Endodermal cell (in vitro differentiated cells): Measurements from ENCODE around the gene UGT1A4. TPM values are rescaled to one million over a fixed set of nuclear protein-coding genes. Genes with fewer than 3 reads are reported as not detected.

Experiments used
- DNase-seq: peaks from one replicate; pipeline ENCODE4 v3.0.0-alpha.2; 2017
- H3K27ac ChIP-seq: 2 replicates; pipeline ENCODE4 v1.5.1; 2013; ENCODE audit warnings: mild to moderate bottlenecking, low read depth, low read length, moderate library complexity
- H3K27me3 ChIP-seq: 2 replicates; pipeline ENCODE4 v1.6.1; 2013; ENCODE audit warnings: mild to moderate bottlenecking, low read length, moderate library complexity; ENCODE audit not compliant: insufficient read depth, control insufficient read depth, poor library complexity, severe bottlenecking
- H3K36me3 ChIP-seq: 2 replicates; pipeline ENCODE4 v1.7.0; 2013; ENCODE audit warnings: mild to moderate bottlenecking, low read length, moderate library complexity; ENCODE audit not compliant: control insufficient read depth, insufficient read depth
- H3K4me1 ChIP-seq: one replicate; pipeline ENCODE4 v1.7.0; 2013; ENCODE audit warnings: low read length; ENCODE audit not compliant: control insufficient read depth, insufficient read depth
- H3K4me3 ChIP-seq: 2 replicates; pipeline ENCODE4 v1.5.1; 2013; ENCODE audit warnings: mild to moderate bottlenecking, low read length, moderate library complexity
- H3K9ac ChIP-seq: 2 replicates; pipeline ENCODE4 v1.6.1; 2013; ENCODE audit warnings: mild to moderate bottlenecking, low read length, moderate library complexity; ENCODE audit not compliant: poor library complexity, severe bottlenecking; ENCODE audit errors: extremely low read depth
- H3K9me3 ChIP-seq: 2 replicates; pipeline ENCODE4 v1.6.1; 2013; ENCODE audit warnings: mild to moderate bottlenecking, low read length, moderate library complexity; ENCODE audit not compliant: control insufficient read depth
- H3K27ac Mint-ChIP-seq: 2 replicates; pipeline ENCODE4 v1.8.0; 2020; ENCODE audit warnings: mixed read lengths
- H3K27me3 Mint-ChIP-seq: 2 replicates; pipeline ENCODE4 v1.8.0; 2021; ENCODE audit warnings: mild to moderate bottlenecking, mixed read lengths; ENCODE audit not compliant: insufficient read depth
- H3K36me3 Mint-ChIP-seq: 2 replicates; pipeline ENCODE4 v1.8.0; 2020; ENCODE audit warnings: low read depth, mixed read lengths
- H3K4me1 Mint-ChIP-seq: 2 replicates; pipeline ENCODE4 v1.8.0; 2020; ENCODE audit warnings: mixed read lengths
- H3K4me3 Mint-ChIP-seq: 2 replicates; pipeline ENCODE4 v1.8.0; 2020; ENCODE audit warnings: mild to moderate bottlenecking, moderate library complexity, mixed read lengths
- H3K9me3 Mint-ChIP-seq: 2 replicates; pipeline ENCODE4 v1.8.0; 2020; ENCODE audit warnings: mild to moderate bottlenecking, mixed read lengths
- WGBS, 2 experiments: methylation state at CpG; one replicate each; pipeline versions ENCODE4 v1.1.5 to v1.1.7; 2013; ENCODE audit warnings: missing lambda C conversion rate in 2 of 2, mixed read lengths in 1 of 2; ENCODE audit not compliant: insufficient coverage in 1 of 2, insufficient read length in 1 of 2; 5-methylcytosine and 5-hydroxymethylcytosine counted together
- total RNA-seq, 2 donors: library from RNA; stranded (reverse); fragmentation: NEBNext Ultra II Directional in 1 of 2; extraction: Animal tissue kit (Norgen Biotek cat#: 25700) in 1 of 2; gene quantifications; 2 replicates in 1 of 2; 3 replicates in 1 of 2; pipeline ENCODE4 v1.2.1, GENCODE V29; 2021
- TF ChIP-seq, protein P1 (sequence below): fragments of 200-600 bp; sonication (generic); conservative IDR thresholded peaks from 2 replicates; pipeline ENCODE4 v1.5.0; 2021; ENCODE audit warnings: antibody characterized with exemption, mild to moderate bottlenecking

Gene UGT1A4
- total RNA-seq, 2 donors from 2014 or later: not detected

GRCh38 chr2:233681521-233682099, 36.9 kb upstream of the UGT1A4 start, which contains the start of gene UGT1A7:
TSS of gene UGT1A7 (plus strand) at chr2:233681901. CDS start at chr2:233681938, 37 bp downstream.
- Histone ChIP-seq H3K36me3 (no peaks in the 10 kb centered on the region), H3K9ac (no peak within 1 kb of the TSS), H3K27me3 (peaks cover 9% of the 10 kb centered on the region), H3K4me1 (no peaks in the 10 kb centered on the region), H3K4me3 (no peak within 1 kb of the TSS), H3K9me3 (no peaks in the 10 kb centered on the region), H3K27ac (no peak within 1 kb of the TSS)
- H3K9me3 Mint-ChIP-seq: no peaks in the 10 kb centered on the region
- no peaks in the 10 kb centered on the region for H3K4me1 Mint-ChIP-seq
- 74 to 77% methylated on average over 3 to 5 of the region's 5 CpGs for WGBS, 2 experiments
- no peaks in the 10 kb centered on the region for H3K36me3 Mint-ChIP-seq
- H3K4me3 Mint-ChIP-seq: no peak within 1 kb of the TSS
- no peak within 1 kb of the TSS for H3K27ac Mint-ChIP-seq
- TF ChIP-seq, protein P1, sequence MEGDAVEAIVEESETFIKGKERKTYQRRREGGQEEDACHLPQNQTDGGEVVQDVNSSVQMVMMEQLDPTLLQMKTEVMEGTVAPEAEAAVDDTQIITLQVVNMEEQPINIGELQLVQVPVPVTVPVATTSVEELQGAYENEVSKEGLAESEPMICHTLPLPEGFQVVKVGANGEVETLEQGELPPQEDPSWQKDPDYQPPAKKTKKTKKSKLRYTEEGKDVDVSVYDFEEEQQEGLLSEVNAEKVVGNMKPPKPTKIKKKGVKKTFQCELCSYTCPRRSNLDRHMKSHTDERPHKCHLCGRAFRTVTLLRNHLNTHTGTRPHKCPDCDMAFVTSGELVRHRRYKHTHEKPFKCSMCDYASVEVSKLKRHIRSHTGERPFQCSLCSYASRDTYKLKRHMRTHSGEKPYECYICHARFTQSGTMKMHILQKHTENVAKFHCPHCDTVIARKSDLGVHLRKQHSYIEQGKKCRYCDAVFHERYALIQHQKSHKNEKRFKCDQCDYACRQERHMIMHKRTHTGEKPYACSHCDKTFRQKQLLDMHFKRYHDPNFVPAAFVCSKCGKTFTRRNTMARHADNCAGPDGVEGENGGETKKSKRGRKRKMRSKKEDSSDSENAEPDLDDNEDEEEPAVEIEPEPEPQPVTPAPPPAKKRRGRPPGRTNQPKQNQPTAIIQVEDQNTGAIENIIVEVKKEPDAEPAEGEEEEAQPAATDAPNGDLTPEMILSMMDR: no peak
- no peak for DNase-seq
- H3K27me3 Mint-ChIP-seq: peaks cover 7% of the 10 kb centered on the region

GRCh38 chr2:233684640-233685039, 33.9 kb upstream of the UGT1A4 start:
- no peak for DNase-seq
- TF ChIP-seq, protein P1: no peak
- WGBS, 2 experiments: 63 to 88% methylated on average over 1 of the region's 1 CpG

GRCh38 chr2:233686928-233687327, 31.6 kb upstream of the UGT1A4 start:
- Mint-ChIP-seq H3K27ac (no peak overlapping the region), H3K4me3 (no peak overlapping the region), H3K27me3 (no peaks in the 10 kb centered on the region), H3K36me3 (no peaks in the 10 kb centered on the region), H3K4me1 (peaks cover 17% of the 10 kb centered on the region), H3K9me3 (no peaks in the 10 kb centered on the region)
- DNase-seq: no peak
- Histone ChIP-seq H3K9ac (no peak overlapping the region), H3K9me3 (no peaks in the 10 kb centered on the region), H3K27ac (no peak overlapping the region), H3K4me1 (no peaks in the 10 kb centered on the region), H3K36me3 (no peaks in the 10 kb centered on the region), H3K27me3 (no peaks in the 10 kb centered on the region), H3K4me3 (no peak overlapping the region)
- TF ChIP-seq, protein P1: no peak
- WGBS, 2 experiments: 88 to 100% methylated on average over 3 to 5 of the region's 5 CpGs

More at GRCh38 chr2:233684640-233685039, 33.9 kb upstream of the UGT1A4 start:
- H3K9me3 ChIP-seq: no peaks in the 10 kb centered on the region
- Mint-ChIP-seq H3K36me3 (no peaks in the 10 kb centered on the region), H3K4me1 (peaks cover 12% of the 10 kb centered on the region), H3K27me3 (no peaks in the 10 kb centered on the region), H3K9me3 (no peaks in the 10 kb centered on the region), H3K27ac (no peak overlapping the region), H3K4me3 (no peak overlapping the region)
- no peaks in the 10 kb centered on the region for H3K4me1 ChIP-seq
- H3K36me3 ChIP-seq: no peaks in the 10 kb centered on the region
- H3K9ac ChIP-seq: no peak overlapping the region
- H3K27me3 ChIP-seq: no peaks in the 10 kb centered on the region
- H3K27ac ChIP-seq: no peak overlapping the region
- no peak overlapping the region for H3K4me3 ChIP-seq
